ENCODE measurements around the gene MAP4K2. TPM values are rescaled to one million over a fixed set of nuclear protein-coding genes. Genes with fewer than 3 reads are reported as not detected.

The MAP4K2 gene
- total and polyA plus RNA-seq, 9 of the 15 experiments (the other 6 are each of a cell fraction or from before 2014, with no cell fraction given) = 0.13 to 14.5 (median 7.3) TPM

GRCh38 chr11:64743591-64744543, 59.1 kb downstream of the MAP4K2 start, which contains the start of gene RASGRP2 (continued):
- TF ChIP-seq HMBOX1 (IDR thresholded peaks at IDR 0.05) (no peak), ZNF436 (CRISPR knock-in tag; IDR thresholded peaks at IDR 0.05) (no peak), CHD4 (IDR thresholded peaks at IDR 0.05; ENCODE audit: insufficient read depth, insufficient replicate concordance, low read depth, low read length, poor library complexity, severe bottlenecking) (peak; percentile 94), MCM2 (IDR thresholded peaks at IDR 0.05; ENCODE audit: low read depth) (no peak), ZFPM2 (CRISPR knock-in tag; IDR thresholded peaks at IDR 0.05) (no peak), PHF8 (IDR thresholded peaks at IDR 0.05; ENCODE audit: borderline replicate concordance, low read length) (no peak), MIER1 (IDR thresholded peaks at IDR 0.05; ENCODE audit: low read depth) (no peak), TFAP4 (CRISPR knock-in tag; IDR thresholded peaks at IDR 0.05; ENCODE audit: borderline replicate concordance) (peak; percentile 38; the same call in 1 of the 2 replicates), POU5F1 (IDR thresholded peaks at IDR 0.05; ENCODE audit: borderline replicate concordance, low read depth, low read length, partially characterized antibody) (no peak), SMAD4 (CRISPR knock-in tag; conservative IDR thresholded peaks at IDR 0.05) (no peak; the same call in 1 of the 2 replicates), CTCFL (IDR thresholded peaks at IDR 0.05; ENCODE audit: borderline replicate concordance, insufficient read depth, low read depth, low read length, poor library complexity, severe bottlenecking) (peak; percentile 75), RBM17 (IDR thresholded peaks at IDR 0.05; ENCODE audit: borderline replicate concordance, low read depth, low read length) (no peak), HDAC8 (tag; IDR thresholded peaks at IDR 0.05) (no peak)

All from K562 (cell line).